ENCODE results near the gene FBXO47.

- TF ChIP-seq EED (IDR thresholded peaks at IDR 0.05; ENCODE audit: low read depth) (no peak), MYC (IDR thresholded peaks at IDR 0.05; ENCODE audit: insufficient read depth, insufficient read length, insufficient replicate concordance, low read length, severe bottlenecking) (no peak), E2F4 (IDR thresholded peaks at IDR 0.05; ENCODE audit: low read depth, low read length) (no peak), CEBPB (IDR thresholded peaks at IDR 0.05; ENCODE audit: borderline replicate concordance in 1 of 2, low read depth in 2 of 2, low read length in 2 of 2) (no peak), ZBTB11 (CRISPR knock-in tag; IDR thresholded peaks at IDR 0.05) (no peak), FOS (IDR thresholded peaks at IDR 0.05; ENCODE audit: borderline replicate concordance, extremely low read depth, insufficient read length) (no peak), ESRRA (IDR thresholded peaks at IDR 0.05; ENCODE audit: low read length) (no peak), DPF2 (IDR thresholded peaks at IDR 0.05) (no peak), YY1 (IDR thresholded peaks at IDR 0.05; ENCODE audit: low read depth, low read length) (no peak), NFYB (IDR thresholded peaks at IDR 0.05; ENCODE audit: insufficient read depth, low read depth, low read length) (no peak), EZH2 (IDR thresholded peaks at IDR 0.05; ENCODE audit: borderline replicate concordance, control insufficient read depth, low read depth, low read length) (no peak), SUPT20H (IDR thresholded peaks at IDR 0.05; ENCODE audit: borderline replicate concordance, control insufficient read depth, low read depth, low read length) (no peak)
- TF ChIP-seq, protein P1, sequence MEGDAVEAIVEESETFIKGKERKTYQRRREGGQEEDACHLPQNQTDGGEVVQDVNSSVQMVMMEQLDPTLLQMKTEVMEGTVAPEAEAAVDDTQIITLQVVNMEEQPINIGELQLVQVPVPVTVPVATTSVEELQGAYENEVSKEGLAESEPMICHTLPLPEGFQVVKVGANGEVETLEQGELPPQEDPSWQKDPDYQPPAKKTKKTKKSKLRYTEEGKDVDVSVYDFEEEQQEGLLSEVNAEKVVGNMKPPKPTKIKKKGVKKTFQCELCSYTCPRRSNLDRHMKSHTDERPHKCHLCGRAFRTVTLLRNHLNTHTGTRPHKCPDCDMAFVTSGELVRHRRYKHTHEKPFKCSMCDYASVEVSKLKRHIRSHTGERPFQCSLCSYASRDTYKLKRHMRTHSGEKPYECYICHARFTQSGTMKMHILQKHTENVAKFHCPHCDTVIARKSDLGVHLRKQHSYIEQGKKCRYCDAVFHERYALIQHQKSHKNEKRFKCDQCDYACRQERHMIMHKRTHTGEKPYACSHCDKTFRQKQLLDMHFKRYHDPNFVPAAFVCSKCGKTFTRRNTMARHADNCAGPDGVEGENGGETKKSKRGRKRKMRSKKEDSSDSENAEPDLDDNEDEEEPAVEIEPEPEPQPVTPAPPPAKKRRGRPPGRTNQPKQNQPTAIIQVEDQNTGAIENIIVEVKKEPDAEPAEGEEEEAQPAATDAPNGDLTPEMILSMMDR (IDR thresholded peaks at IDR 0.05 in 2 of 3, conservative IDR thresholded peaks at IDR 0.05 in 1 of 3; ENCODE audit: control insufficient read depth in 2 of 3, extremely low read depth in 1 of 3, insufficient read depth in 1 of 3, low read depth in 3 of 3, low read length in 3 of 3): no peak
Observed at GRCh38 chr17:38922538-38923297, 44.5 kb downstream of the FBXO47 start.
